Stimulated activated CD8-positive, alpha-beta memory T cell treated with anti-CD3 and anti-CD28 coated beads, Interleukin-15, amount 100 ng/mL, for 4 hours (primary cell): ENCODE results near the gene COL5A1.
"Not testable (repeated sequence)": the region's sequence is repeated elsewhere in the genome, so short reads cannot be mapped to it uniquely, and the experiment has no call there.

Experiments used
- DNase-seq, 2 donors: peaks; one replicate each; pipeline ENCODE4 v3.0.0-alpha.2; 2020; ENCODE audit warnings: low read depth in 2 of 2

The COL5A1 gene

DNA sequence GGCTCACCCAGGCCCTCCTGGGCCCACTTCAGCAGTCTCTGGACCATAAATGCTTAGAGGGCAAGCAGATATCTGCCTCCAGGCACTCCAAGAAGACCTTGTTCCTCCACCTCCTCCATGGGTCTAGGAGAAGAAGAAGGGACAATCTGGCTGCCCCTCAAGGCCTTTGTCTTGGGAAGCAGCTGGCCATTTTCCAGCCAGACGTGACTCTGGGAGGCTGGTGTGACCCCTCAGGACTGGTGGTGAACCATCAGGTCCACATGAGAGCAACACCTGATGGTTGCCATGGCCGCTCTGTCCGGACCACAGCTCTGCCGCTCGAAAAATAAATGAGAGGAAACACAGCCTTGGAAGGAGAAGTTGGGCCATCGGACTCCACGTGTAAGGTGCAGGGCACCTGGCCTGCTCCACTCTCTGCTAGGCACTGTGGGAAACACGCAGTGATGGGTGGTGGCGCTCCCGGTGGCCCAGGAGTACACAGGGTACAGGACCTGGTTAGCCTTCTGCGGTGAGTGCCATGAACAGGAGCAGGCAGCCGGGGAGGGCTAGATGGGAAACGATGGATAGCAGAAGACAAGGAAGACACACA, 3.0 kb upstream of the COL5A1 start:
- no peak for DNase-seq

GRCh38 chr9:134639994-134640393, 1.6 kb upstream of the COL5A1 start:
- no peak for DNase-seq

GRCh38 chr9:134640506-134641172, 964 bp upstream of the COL5A1 start:
- DNase-seq, result no peak

DNA sequence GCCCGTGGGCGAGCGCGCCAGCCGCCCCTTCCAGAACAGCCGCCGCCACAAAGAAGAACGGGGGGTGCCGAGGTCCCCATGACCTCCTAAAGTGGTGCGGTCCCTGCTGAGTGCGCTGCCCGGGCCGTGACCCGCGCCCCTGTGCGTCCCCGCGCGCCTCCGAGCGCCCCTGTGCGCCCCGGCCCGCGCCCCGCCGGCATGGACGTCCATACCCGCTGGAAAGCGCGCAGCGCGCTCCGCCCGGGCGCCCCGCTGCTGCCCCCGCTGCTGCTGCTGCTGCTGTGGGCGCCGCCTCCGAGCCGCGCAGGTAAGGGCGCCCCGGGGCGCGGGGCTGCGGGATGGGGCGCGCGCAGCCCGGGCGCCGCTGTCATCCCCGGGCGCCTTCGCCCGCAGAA, 384 bp downstream of the COL5A1 start:
- DNase-seq, result no peak

DNA sequence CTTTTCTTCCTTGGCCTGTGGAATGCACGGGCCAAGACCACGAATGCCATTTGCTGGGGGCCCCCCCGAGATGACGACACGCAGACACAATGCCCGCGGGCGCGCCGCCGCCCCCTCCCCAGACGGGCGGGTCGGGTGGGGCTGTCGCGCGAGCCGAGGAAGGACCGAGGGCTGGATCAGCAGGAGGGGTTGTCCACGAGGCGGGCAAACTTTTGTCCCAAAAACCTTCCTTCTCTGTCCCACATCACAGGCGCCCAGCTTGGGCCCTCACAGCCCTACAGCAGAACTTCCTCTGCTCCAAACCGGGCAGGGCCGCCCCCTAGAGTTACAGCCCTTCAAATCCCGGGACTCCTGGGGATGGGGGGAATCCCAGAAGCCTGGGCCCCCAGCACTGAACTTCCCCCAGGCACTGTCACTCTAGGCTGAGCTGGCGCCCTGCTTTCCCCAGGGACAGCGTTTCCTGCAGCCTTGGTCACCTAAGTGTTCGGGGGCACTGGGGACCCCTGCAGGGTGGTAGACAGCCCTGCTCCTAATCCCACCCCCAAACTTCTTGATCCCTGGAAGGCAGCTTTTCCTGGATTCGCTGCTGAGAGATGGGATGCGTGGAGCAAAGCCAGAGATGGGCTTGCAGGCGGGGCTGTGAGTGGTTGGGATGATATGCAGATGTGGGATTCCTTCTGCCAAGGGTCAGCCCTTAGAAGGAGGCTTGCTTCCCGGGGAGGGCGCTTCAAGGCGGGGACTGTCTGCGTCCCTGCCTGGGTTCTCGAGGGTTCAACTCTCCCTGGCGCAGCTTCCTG, 980 bp downstream of the COL5A1 start:
- no peak for DNase-seq

GRCh38 chr9:134643222-134643671, 1.6 kb downstream of the COL5A1 start:
- no peak for DNase-seq

DNA sequence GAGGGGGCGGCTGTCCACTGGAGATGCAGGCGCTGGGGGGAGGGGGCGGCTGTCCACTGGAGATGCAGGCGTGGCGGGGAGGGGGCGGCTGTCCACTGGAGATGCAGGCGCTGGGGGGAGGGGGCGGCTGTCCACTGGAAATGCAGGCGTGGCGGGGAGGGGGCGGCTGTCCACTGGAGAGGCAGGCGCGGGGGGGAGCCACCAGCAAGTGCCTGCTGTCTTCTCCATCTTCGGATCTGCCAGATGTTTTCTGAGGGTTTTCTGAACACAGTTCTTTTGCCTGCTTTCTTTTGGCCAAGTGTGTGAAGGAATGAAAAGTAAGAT, 2.8 kb downstream of the COL5A1 start:
- DNase-seq, result not testable (repeated sequence)

DNA sequence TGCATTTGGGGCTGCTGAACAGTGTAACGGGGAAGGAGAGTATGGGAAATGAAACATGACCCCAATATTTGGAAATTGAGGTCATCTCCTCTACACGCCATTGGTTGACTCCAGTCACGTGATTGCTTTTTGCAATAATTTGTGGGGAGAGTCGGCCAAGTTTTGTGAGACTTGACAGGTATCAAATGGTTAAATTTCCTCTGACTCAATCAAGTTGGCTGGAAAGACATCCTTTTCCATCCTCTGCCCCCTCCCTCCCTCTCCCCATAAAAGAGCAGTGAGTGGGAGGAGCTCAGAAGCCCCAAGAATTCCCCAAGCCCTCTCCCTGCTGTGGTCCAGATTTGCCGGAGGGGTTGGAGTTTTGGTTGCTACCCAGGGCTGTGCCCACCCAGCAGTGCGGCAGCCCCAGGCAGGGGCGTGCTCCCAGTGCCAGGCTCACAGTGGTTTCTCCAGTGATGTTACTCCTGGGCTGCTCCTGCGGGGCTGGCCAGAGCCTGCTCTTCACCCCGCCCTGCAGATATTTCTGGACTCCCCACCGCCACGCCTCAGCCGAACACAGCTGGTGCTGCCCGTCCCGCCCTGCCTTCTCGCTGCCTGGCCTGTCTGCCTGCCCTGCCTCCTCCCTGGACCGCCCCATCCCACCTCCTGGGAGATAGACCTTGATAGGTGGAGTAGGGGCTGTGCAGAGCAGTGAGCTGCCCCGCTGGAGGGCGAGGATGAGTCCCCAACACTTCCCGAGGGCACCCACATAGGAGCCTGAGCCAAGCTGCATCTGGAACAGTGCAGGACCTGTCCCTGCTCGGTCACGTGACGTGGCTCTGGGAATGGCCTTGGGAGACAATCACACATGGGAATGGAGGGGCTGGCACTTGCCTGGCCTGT, 3.4 kb downstream of the COL5A1 start:
- DNase-seq, result no peak

DNA sequence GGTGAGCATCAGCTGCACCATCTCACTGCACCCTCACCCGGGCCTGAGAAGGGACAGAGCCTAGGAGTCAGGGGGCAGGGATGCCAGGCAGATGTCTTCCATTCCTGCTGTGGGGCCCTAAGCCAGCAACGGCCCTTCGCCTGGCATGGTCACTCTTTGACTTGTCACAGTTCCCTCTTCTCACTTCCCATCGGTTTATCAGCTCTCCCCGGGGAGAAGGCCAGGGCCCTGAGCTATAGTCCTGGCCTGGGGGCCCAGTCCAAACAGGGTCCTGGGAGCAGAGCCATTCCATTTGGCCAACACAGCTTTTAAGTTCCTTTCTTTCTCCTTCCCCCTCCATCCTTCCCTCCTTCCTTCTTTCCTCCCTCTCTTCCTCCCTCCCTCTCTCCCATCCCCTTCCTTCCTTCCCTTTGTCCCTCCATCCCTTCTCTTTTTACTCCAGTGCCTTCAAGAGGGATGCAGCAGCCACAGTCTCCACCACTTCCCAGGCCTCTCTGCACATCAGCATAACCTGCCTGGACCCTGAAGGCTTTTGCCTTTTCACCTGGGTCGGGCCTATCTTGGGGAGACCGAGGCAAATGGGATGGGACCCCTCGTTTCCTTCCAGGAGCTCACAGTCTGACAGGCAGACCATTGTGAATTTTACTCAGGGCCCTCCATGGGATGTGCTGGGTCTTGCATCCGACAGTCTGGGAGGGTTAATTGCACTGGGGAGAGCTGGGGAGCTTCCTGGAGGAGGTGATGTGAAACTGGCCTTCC, 4.2 kb downstream of the COL5A1 start:
- DNase-seq, result no peak

GRCh38 chr9:134647359-134648080, 5.9 kb downstream of the COL5A1 start:
- DNase-seq, result no peak

DNA sequence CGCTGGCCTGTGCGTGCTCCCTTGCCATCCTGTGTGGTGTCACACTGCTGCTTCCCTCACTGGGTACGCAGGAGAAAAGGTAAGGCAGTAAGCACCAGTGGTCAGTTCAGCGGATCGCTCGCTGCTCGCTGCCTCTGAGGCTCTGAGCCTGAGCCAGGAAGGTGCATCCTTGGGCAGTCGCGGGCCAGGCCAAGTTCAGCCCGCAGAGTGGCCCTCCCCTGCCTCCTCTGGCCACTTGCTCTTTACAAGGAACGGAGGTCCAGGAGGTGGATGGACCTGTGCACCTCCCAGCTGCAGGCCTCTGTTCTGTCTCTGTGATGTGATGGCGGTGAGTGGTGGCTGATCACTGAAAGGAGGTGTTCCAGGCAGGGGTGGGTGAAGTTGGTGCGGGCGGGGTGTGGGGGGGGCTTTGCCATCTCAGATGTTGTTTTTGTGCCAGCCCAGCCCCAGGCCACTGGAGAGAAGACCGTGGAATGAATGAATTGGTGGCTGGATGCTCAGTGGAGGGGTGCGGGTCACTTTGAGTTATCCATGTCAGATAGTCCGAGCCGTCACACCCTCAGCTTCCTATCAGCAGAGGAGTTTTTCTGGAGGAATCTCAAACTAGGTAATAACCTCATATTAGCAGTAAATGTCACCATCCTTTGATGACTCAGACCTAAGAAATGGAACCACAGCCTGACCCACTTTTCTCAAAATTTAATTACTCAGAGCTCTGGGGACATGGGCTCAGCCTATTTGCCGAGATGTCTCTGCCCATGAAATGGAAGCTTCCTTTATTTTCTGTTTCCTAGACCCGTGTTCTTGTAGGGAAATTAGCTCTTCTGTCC, 7.3 kb downstream of the COL5A1 start:
- no peak for DNase-seq

GRCh38 chr9:134650431-134651190, 9.0 kb downstream of the COL5A1 start:
- DNase-seq, result no peak

GRCh38 chr9:134651226-134651905, 9.8 kb downstream of the COL5A1 start:
- no peak for DNase-seq

- no peak for DNase-seq
Measured at GRCh38 chr9:134652291-134653225, 11.0 kb downstream of the COL5A1 start.

GRCh38 chr9:134653259-134654009, 11.8 kb downstream of the COL5A1 start:
- DNase-seq, result no peak

DNA sequence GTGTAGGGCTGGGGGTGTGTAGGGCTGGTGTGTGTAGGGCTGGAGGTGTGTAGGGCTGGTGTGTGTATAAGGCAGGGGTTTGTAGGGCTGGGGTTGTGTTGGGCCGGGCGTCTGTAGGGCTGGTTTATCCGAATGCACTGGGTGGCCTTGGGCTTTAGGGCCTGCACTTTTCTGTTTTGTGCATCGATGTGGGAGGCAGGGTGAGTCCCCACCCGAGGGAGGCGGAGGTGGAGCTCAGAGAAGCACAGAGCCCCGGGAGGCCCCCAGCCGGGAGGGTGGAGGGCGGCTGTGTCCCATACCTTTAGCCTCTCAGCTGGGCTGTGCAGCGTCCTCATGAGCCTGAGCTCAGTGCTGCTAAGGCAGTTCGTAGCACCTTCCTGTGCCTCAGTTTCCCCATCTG, 13.5 kb downstream of the COL5A1 start:
- no peak for DNase-seq
